22Rv1 (cell line): ENCODE data around the gene PRKAR1B.

Experiments
- CTCF ChIP-seq: fragments of 450-650 bp; IDR thresholded peaks from 2 replicates; pipeline ENCODE4 v1.5.1; 2017; ENCODE audit warnings: mild to moderate bottlenecking
- ZFX ChIP-seq: fragments of 450-650 bp; IDR thresholded peaks from 2 replicates; pipeline ENCODE4 v1.6.1; 2017; ENCODE audit warnings: antibody characterized with exemption, borderline replicate concordance

GRCh38 chr7:573933-574381 is 153.1 kb downstream of the PRKAR1B start:
- TF ChIP-seq CTCF (no peak), ZFX (no peak)
